Endothelial cell of umbilical vein (primary cell): ENCODE measurements around the gene PAPPA2. TPM values are rescaled to one million over a fixed set of nuclear protein-coding genes. Genes with fewer than 3 reads are reported as not detected.

Source experiments
- BruUV-seq: library from RNA; stranded (reverse); fragments of 400-500 nt; replicated peaks from 2 replicates; lab custom pipeline; 2021; lab: Mats Ljungman, UMichigan
- CTCF ChIA-PET: fragments of 300-600, 350-600 bp; sonication (Branson Sonifier 250); formaldehyde crosslinking; loops from one replicate; lab custom pipeline; 2021; ENCODE audit warnings: antibody characterized with exemption, inconsistent platforms; lab: Charles Lee
- POLR2A ChIA-PET: fragments of 300-600, 350-600 bp; sonication (Branson Sonifier 250); formaldehyde crosslinking; loops from one replicate; lab custom pipeline; 2021; ENCODE audit warnings: antibody characterized with exemption, inconsistent platforms; lab: Charles Lee
- DNase-seq: peaks from one replicate; pipeline ENCODE4 v3.0.0-alpha.2; 2011; ENCODE audit warnings: low read depth, low spot score
- FAIRE-seq: peaks from 2 replicates; lab custom pipeline; 2011; peaks lifted over from hg19 to GRCh38; lab: Jason Lieb, UNC
- H2AFZ ChIP-seq: 2 replicates; pipeline ENCODE4 v1.6.0; 2012; ENCODE audit warnings: low read depth, low read length, control low read depth, inconsistent platforms
- H3K27ac ChIP-seq: 2 replicates; pipeline ENCODE4 v1.5.1; 2011; ENCODE audit warnings: low read depth, mild to moderate bottlenecking, control low read depth, low read length, moderate library complexity; ENCODE audit not compliant: insufficient read depth
- H3K27me3 ChIP-seq, 2 experiments: 2 replicates each; pipeline versions ENCODE4 v1.6.0 to v1.6.1; 2011; ENCODE audit warnings: low read length in 2 of 2, mixed read lengths in 1 of 2; ENCODE audit not compliant: control insufficient read depth in 2 of 2, insufficient read depth in 2 of 2
- H3K36me3 ChIP-seq, 2 experiments: 2 replicates in 1 of 2; 3 replicates in 1 of 2; pipeline ENCODE4 v1.5.1; 2011; ENCODE audit warnings: low read length in 2 of 2, mild to moderate bottlenecking in 1 of 2, moderate library complexity in 1 of 2; ENCODE audit not compliant: control insufficient read depth in 2 of 2, insufficient read depth in 2 of 2; ENCODE audit errors: extremely low read depth in 1 of 2
- H3K4me1 ChIP-seq: 3 replicates; pipeline ENCODE4 v1.5.1; 2011; ENCODE audit warnings: mild to moderate bottlenecking, low read length; ENCODE audit not compliant: control insufficient read depth, insufficient read depth; ENCODE audit errors: extremely low read depth
- H3K4me2 ChIP-seq: 2 replicates; pipeline ENCODE4 v1.6.1; 2011; ENCODE audit warnings: low read length, control low read depth, mixed read lengths; ENCODE audit not compliant: insufficient read depth
- H3K4me3 ChIP-seq, 3 experiments: fragments of 200-600 bp in 1 of 3; sonication (generic), shearing (Covaris generic) in 1 of 3; replicated peaks in 1 of 3; 2 replicates each; pipeline ENCODE4 v1.5.1; 2011 to 2016; ENCODE audit warnings: control low read depth in 3 of 3, low read length in 3 of 3, mild to moderate bottlenecking in 2 of 3, inconsistent platforms in 1 of 3, low read depth in 1 of 3, moderate library complexity in 1 of 3; ENCODE audit not compliant: insufficient read depth in 1 of 3
- H3K79me2 ChIP-seq: 2 replicates; pipeline ENCODE4 v1.6.0; 2012; ENCODE audit warnings: low read length, inconsistent platforms; ENCODE audit not compliant: control insufficient read depth, insufficient read depth
- H3K9ac ChIP-seq: replicated peaks from 2 replicates; pipeline ENCODE3; 2011; ENCODE audit warnings: low read length, control low read depth; ENCODE audit not compliant: insufficient read depth; ENCODE audit errors: extremely low read depth
- H3K9me1 ChIP-seq: replicated peaks from 3 replicates; pipeline ENCODE4 v1.6.0; 2011; ENCODE audit warnings: mild to moderate bottlenecking, low read length; ENCODE audit not compliant: control insufficient read depth, insufficient read depth; ENCODE audit errors: extremely low read depth
- H3K9me3 ChIP-seq: replicated peaks from 2 replicates; pipeline ENCODE4 v1.5.1; 2012; ENCODE audit warnings: low read length, inconsistent platforms; ENCODE audit not compliant: control insufficient read depth, insufficient read depth
- H4K20me1 ChIP-seq: replicated peaks from 2 replicates; pipeline ENCODE3; 2011; ENCODE audit warnings: mild to moderate bottlenecking, low read length; ENCODE audit not compliant: control insufficient read depth, insufficient read depth; ENCODE audit errors: extremely low read depth
- CTCF ChIP-seq, 2 donors: IDR thresholded peaks; 1 replicate in 1 of 2; 2 replicates in 1 of 2; pipeline ENCODE4 v1.5.1; 2011; ENCODE audit warnings: low read length in 2 of 2, mild to moderate bottlenecking in 2 of 2, moderate library complexity in 2 of 2, control low read depth in 1 of 2, inconsistent platforms in 1 of 2, low read depth in 1 of 2; ENCODE audit not compliant: insufficient read depth in 1 of 2; ENCODE audit errors: extremely low read depth in 1 of 2
- EZH2 ChIP-seq: IDR thresholded peaks from 2 replicates; pipeline ENCODE4 v1.6.1; 2012; ENCODE audit warnings: borderline replicate concordance, low read depth, mild to moderate bottlenecking, moderate library complexity, low read length, inconsistent platforms; ENCODE audit not compliant: severe bottlenecking
- FOS ChIP-seq: IDR thresholded peaks from 2 replicates; pipeline ENCODE4 v1.6.1; 2011; ENCODE audit warnings: mild to moderate bottlenecking, low read length, moderate library complexity, borderline replicate concordance; ENCODE audit not compliant: insufficient read depth
- GATA2 ChIP-seq: IDR thresholded peaks from 2 replicates; pipeline ENCODE4 v1.7.0; 2011; ENCODE audit warnings: low read depth, mild to moderate bottlenecking, moderate library complexity, mixed read lengths, low read length; ENCODE audit not compliant: insufficient read length, insufficient read depth
- JUN ChIP-seq: IDR thresholded peaks from 2 replicates; pipeline ENCODE4 v1.6.1; 2011; ENCODE audit warnings: borderline replicate concordance, low read depth; ENCODE audit not compliant: insufficient read length, insufficient read depth
- MAX ChIP-seq: IDR thresholded peaks from 2 replicates; pipeline ENCODE4 v1.6.1; 2011; ENCODE audit not compliant: insufficient read depth, insufficient read length
- MYC ChIP-seq: IDR thresholded peaks from one replicate; pipeline ENCODE4 v1.6.1; 2011; ENCODE audit warnings: mild to moderate bottlenecking, low read depth, low read length
- POLR2A ChIP-seq: IDR thresholded peaks from 2 replicates; pipeline ENCODE4 v1.6.1; 2012; ENCODE audit warnings: low read depth, mild to moderate bottlenecking, control low read depth, low read length
- POLR2AphosphoS5 ChIP-seq: IDR thresholded peaks from 2 replicates; pipeline ENCODE4 v1.6.1; 2012; ENCODE audit warnings: low read depth, mild to moderate bottlenecking, control low read depth, low read length, moderate library complexity; ENCODE audit not compliant: insufficient read depth
- dilution Hi-C: fragments of 300-500 bp; cut with MboI; formaldehyde crosslinking; loops from one replicate; pipeline ENCODE4 v1.15.0; 2019; ENCODE audit warnings: low sequenced_read_pairs; ENCODE audit not compliant: extremely low pct_ligation_motif_present
- intact Hi-C: fragments of 100-400 bp; cut with micrococcal nuclease; formaldehyde crosslinking; loops from one replicate; pipeline ENCODE4 v1.10.0; 2022
- polyA plus RNA-seq, 4 experiments: library from polyadenylated mRNA; depleted of rRNA in 3 of 4; stranded (reverse) in 3 of 4; unstranded in 1 of 4; fragments of >200 nt; gene quantifications; 2 replicates each; pipeline versions ENCODE4 v1.2.1 to v1.2.3, GENCODE V29; 2011 to 2012; ENCODE audit warnings: missing spikeins in 1 of 4
- total RNA-seq: library from RNA; stranded (reverse); gene quantifications from 2 replicates; pipeline ENCODE4 v1.2.3, GENCODE V29; 2021

Gene PAPPA2
- total and polyA plus RNA-seq, 2 donors (not counting 3 experiments of a cell fraction or from before 2014, with no cell fraction given), result not detected

GRCh38 chr1:176785056-176785455 is 322.1 kb downstream of the PAPPA2 start:
- POLR2A ChIA-PET, result no interaction called here
- intact Hi-C loops, result no loop called here
- Histone ChIP-seq H3K9me1 (no peaks in the 10 kb centered on the region), H3K9me3 (no peaks in the 10 kb centered on the region), H3K27ac (no peak overlapping the region), H3K4me1 (no peaks in the 10 kb centered on the region), H3K79me2 (no peaks in the 10 kb centered on the region), H3K4me2 (no peak overlapping the region), H3K9ac (no peak overlapping the region), H3K36me3 (no peaks in the 10 kb centered on the region), H2AFZ (no peak overlapping the region), H3K4me3 (no peak overlapping the region), H4K20me1 (no peaks in the 10 kb centered on the region), H3K27me3 (no peaks in the 10 kb centered on the region)
- dilution Hi-C loops, result no loop called here
- BruUV-seq, result no TSS peak
- TF ChIP-seq FOS (no peak), MYC (no peak), POLR2A (no peak), MAX (no peak), EZH2 (no peak), JUN (no peak), CTCF (IDR thresholded peaks at IDR 0.05; ENCODE audit: extremely low read depth in 1 of 2, insufficient read depth in 1 of 2, low read depth in 1 of 2, low read length in 2 of 2) (no peak), POLR2AphosphoS5 (no peak), GATA2 (no peak)
- no peak for FAIRE-seq
- CTCF ChIA-PET, result no interaction called here
- DNase-seq, result no peak
